Lower leg skin (tissue), 3 donors: ENCODE results near the gene PAK4.

Experiments
- POLR2A ChIP-seq, 2 donors: fragments of 450-650 bp; IDR thresholded peaks; one replicate each; pipeline ENCODE4 v1.6.1; 2016 to 2017; ENCODE audit warnings: antibody characterized with exemption in 2 of 2, mild to moderate bottlenecking in 1 of 2, moderate library complexity in 1 of 2
- TF ChIP-seq, protein P1 (sequence below), 3 donors: fragments of 450-650 bp; IDR thresholded peaks; one replicate each; pipeline ENCODE4 v1.5.1; 2016; ENCODE audit warnings: antibody characterized with exemption in 3 of 3, mild to moderate bottlenecking in 3 of 3, moderate library complexity in 2 of 3

DNA sequence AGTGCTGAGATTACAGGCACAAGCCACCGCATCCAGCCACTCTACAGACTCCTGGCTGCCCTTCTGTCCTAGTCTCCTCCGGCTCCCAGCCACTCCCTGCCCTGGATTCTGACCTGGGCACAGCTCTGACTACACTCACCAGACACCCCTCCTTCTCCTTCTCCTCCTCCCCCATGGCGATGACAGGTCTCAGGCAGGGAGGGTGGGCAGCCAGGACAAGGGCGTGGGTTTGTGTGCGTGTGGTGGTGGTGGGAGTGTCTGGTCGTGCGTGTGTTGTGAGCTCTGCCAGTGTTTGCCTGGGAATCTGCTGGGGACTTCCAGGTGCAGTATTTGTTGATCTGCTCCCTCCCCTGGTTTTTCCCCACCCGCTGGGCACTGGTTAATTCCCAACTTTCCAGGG lies 68.2 kb downstream of the PAK4 start:
- TF ChIP-seq, protein P1, sequence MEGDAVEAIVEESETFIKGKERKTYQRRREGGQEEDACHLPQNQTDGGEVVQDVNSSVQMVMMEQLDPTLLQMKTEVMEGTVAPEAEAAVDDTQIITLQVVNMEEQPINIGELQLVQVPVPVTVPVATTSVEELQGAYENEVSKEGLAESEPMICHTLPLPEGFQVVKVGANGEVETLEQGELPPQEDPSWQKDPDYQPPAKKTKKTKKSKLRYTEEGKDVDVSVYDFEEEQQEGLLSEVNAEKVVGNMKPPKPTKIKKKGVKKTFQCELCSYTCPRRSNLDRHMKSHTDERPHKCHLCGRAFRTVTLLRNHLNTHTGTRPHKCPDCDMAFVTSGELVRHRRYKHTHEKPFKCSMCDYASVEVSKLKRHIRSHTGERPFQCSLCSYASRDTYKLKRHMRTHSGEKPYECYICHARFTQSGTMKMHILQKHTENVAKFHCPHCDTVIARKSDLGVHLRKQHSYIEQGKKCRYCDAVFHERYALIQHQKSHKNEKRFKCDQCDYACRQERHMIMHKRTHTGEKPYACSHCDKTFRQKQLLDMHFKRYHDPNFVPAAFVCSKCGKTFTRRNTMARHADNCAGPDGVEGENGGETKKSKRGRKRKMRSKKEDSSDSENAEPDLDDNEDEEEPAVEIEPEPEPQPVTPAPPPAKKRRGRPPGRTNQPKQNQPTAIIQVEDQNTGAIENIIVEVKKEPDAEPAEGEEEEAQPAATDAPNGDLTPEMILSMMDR (IDR thresholded peaks at IDR 0.05) = no peak
- no peak for TF ChIP-seq POLR2A (IDR thresholded peaks at IDR 0.05)
